ENCODE results near the gene PIK3CG.
"Not testable (repeated sequence)": the region's sequence is repeated elsewhere in the genome, so short reads cannot be mapped to it uniquely, and the experiment has no call there.

The PIK3CG gene

GRCh38 chr7:106865130-106866041 lies at the start of gene PIK3CG:
PIK3CG (plus strand) TSS chr7:106865282; CDS start chr7:106867562, 2,280 bp downstream.
- DNase-seq (ENCODE audit: low spot score) = no peak

GRCh38 chr7:106817098-106817497 lies 48.0 kb upstream of the PIK3CG start:
- DNase-seq (ENCODE audit: low spot score) = no peak

GRCh38 chr7:106818736-106819135 lies 46.3 kb upstream of the PIK3CG start:
- no peak for DNase-seq (ENCODE audit: low spot score)

GRCh38 chr7:106819546-106819945 lies 45.5 kb upstream of the PIK3CG start:
- no peak for DNase-seq (ENCODE audit: low spot score)

GRCh38 chr7:106820321-106821217 lies 44.5 kb upstream of the PIK3CG start:
- no peak for DNase-seq (ENCODE audit: low spot score)

GRCh38 chr7:106823631-106824030 lies 41.5 kb upstream of the PIK3CG start:
- no peak for DNase-seq (ENCODE audit: low spot score)

- DNase-seq (ENCODE audit: low spot score) = no peak
Measured at GRCh38 chr7:106824458-106824857, 40.6 kb upstream of the PIK3CG start.

GRCh38 chr7:106827626-106828025 lies 37.5 kb upstream of the PIK3CG start:
- no peak for DNase-seq (ENCODE audit: low spot score)

- DNase-seq (ENCODE audit: low spot score) = no peak
Measured at GRCh38 chr7:106829496-106829895, 35.6 kb upstream of the PIK3CG start.

- not testable (repeated sequence) for DNase-seq (ENCODE audit: low spot score)
Measured at GRCh38 chr7:106830896-106831295, 34.2 kb upstream of the PIK3CG start.

GRCh38 chr7:106836816-106837215 lies 28.3 kb upstream of the PIK3CG start:
- DNase-seq (ENCODE audit: low spot score) = no peak

GRCh38 chr7:106839511-106839910 lies 25.6 kb upstream of the PIK3CG start:
- DNase-seq (ENCODE audit: low spot score) = no peak

- DNase-seq (ENCODE audit: low spot score) = peak; percentile 59
Measured at GRCh38 chr7:106840342-106840741, 24.7 kb upstream of the PIK3CG start.

- no peak for DNase-seq (ENCODE audit: low spot score)
Measured at GRCh38 chr7:106841896-106842390, 23.1 kb upstream of the PIK3CG start.

- DNase-seq (ENCODE audit: low spot score) = no peak
Measured at GRCh38 chr7:106844279-106844997, 20.6 kb upstream of the PIK3CG start.

- no peak for DNase-seq (ENCODE audit: low spot score)
Measured at GRCh38 chr7:106848049-106848448, 17.0 kb upstream of the PIK3CG start.

- DNase-seq (ENCODE audit: low spot score) = peak; percentile 76
Measured at GRCh38 chr7:106848851-106849442, 16.1 kb upstream of the PIK3CG start.

GRCh38 chr7:106851632-106852031 lies 13.4 kb upstream of the PIK3CG start:
- not testable (repeated sequence) for DNase-seq (ENCODE audit: low spot score)

GRCh38 chr7:106853250-106853908 lies 11.7 kb upstream of the PIK3CG start:
- DNase-seq (ENCODE audit: low spot score) = no peak

GRCh38 chr7:106855540-106856132 lies 9.4 kb upstream of the PIK3CG start:
- no peak for DNase-seq (ENCODE audit: low spot score)
